CD4-positive, alpha-beta T cell treated with Interleukin-21 for 1 hour (primary cell): ENCODE data around the gene INPP5D.
A peak's percentile ranks its signal among the peaks of the same experiment; 100 is the strongest.
"Not testable (repeated sequence)": the region's sequence is repeated elsewhere in the genome, so short reads cannot be mapped to it uniquely, and the experiment has no call there.

ENCODE experiments used
- DNase-seq: peaks from one replicate; pipeline ENCODE4 v3.0.0-alpha.2; 2020

The INPP5D gene

GRCh38 chr2:233053928-233054784, 6.0 kb upstream of the INPP5D start:
- DNase-seq: peak; percentile 69

GRCh38 chr2:233055362-233055761, 4.8 kb upstream of the INPP5D start:
- DNase-seq: no peak

GRCh38 chr2:233056961-233057605, 3.1 kb upstream of the INPP5D start:
- DNase-seq: no peak

- no peak for DNase-seq
Observed at GRCh38 chr2:233058717-233059546, 1.2 kb upstream of the INPP5D start.

- no peak for DNase-seq
Observed at GRCh38 chr2:233059547-233059796, 670 bp upstream of the INPP5D start.

GRCh38 chr2:233060501-233060979, 398 bp downstream of the INPP5D start:
- DNase-seq: no peak

GRCh38 chr2:233060980-233061590, 943 bp downstream of the INPP5D start:
- DNase-seq: no peak

- DNase-seq: no peak
Observed at GRCh38 chr2:233061591-233062450, 1.7 kb downstream of the INPP5D start.

- no peak for DNase-seq
Observed at GRCh38 chr2:233062451-233062850, 2.3 kb downstream of the INPP5D start.

- DNase-seq: no peak
Observed at GRCh38 chr2:233062946-233063268, 2.8 kb downstream of the INPP5D start.

- no peak for DNase-seq
Observed at GRCh38 chr2:233063269-233063975, 3.3 kb downstream of the INPP5D start.

GRCh38 chr2:233063976-233064411, 3.9 kb downstream of the INPP5D start:
- DNase-seq: no peak

GRCh38 chr2:233064530-233065199, 4.5 kb downstream of the INPP5D start:
- DNase-seq: no peak

- not testable (repeated sequence) for DNase-seq
Observed at GRCh38 chr2:233065200-233065589, 5.1 kb downstream of the INPP5D start.

GRCh38 chr2:233065954-233066470, 5.9 kb downstream of the INPP5D start:
- no peak for DNase-seq

GRCh38 chr2:233068762-233069418, 8.7 kb downstream of the INPP5D start:
- no peak for DNase-seq

- no peak for DNase-seq
Observed at GRCh38 chr2:233072838-233073237, 12.7 kb downstream of the INPP5D start.

- no peak for DNase-seq
Observed at GRCh38 chr2:233074106-233074505, 14.0 kb downstream of the INPP5D start.

GRCh38 chr2:233075141-233075965, 15.2 kb downstream of the INPP5D start:
- no peak for DNase-seq
